ENCODE results near the gene TSPAN5.
"Not testable (repeated sequence)": the region's sequence is repeated elsewhere in the genome, so short reads cannot be mapped to it uniquely, and the experiment has no call there.

TSPAN5 gene

DNA sequence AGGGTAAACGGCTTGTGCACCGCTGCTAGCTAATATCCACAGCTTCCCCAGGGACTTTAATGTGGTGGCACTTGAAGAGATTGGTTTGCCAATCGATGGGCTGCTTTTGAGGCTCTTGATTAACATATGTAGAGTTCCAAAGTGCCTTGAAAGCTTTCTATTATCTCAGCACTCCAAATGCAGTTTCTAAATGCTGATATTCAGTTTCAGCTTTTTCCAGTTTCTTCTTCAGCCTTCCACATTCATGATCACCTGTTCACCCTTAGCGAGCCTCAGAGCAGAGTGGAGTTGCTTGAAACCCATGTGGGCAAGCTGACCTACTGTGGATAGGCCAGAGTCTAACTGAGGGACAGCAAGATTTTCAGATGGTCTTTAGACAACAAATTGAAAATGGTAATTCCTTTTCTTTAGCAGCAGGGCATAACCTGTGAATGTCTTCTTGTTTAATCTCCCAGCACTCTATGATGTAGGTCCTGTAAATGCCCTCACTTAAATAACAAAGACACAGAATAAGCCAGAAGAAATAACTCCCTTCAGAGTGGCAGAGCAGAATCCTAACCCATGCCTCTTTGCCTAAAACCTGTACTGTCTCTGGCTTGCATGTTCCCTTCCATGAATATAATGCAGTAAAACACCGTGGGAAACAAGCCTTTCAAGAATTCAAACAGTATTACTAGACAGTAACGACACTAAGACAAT lies 99.8 kb downstream of the TSPAN5 start:
- DNase-seq (ENCODE audit: extremely low read depth in 1 of 2, low read depth in 1 of 2): no peak

- DNase-seq (ENCODE audit: extremely low read depth in 1 of 2, low read depth in 1 of 2): no peak
These were observed 101.1 kb downstream of the TSPAN5 start for GRCh38 chr4:98557194-98557892.

DNA sequence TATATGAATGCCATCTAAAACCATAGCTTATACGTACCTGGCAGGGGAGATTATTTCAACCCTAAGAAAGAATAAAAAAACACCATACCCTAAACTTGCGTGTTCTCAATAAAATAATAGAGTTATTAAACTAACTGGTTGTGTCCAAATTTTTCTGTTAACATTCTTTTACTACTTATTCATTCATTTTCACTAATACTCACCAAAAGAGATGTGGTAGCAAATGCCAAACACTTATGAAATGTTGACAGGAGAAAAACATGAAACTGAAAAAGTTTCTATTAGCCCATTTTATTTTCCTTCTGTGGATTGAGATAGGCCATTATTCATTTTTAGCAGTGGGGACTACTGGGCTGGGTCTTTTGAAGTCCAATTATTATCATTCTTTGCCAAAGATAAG lies 102.0 kb downstream of the TSPAN5 start:
- DNase-seq (ENCODE audit: extremely low read depth in 1 of 2, low read depth in 1 of 2): no peak

DNA sequence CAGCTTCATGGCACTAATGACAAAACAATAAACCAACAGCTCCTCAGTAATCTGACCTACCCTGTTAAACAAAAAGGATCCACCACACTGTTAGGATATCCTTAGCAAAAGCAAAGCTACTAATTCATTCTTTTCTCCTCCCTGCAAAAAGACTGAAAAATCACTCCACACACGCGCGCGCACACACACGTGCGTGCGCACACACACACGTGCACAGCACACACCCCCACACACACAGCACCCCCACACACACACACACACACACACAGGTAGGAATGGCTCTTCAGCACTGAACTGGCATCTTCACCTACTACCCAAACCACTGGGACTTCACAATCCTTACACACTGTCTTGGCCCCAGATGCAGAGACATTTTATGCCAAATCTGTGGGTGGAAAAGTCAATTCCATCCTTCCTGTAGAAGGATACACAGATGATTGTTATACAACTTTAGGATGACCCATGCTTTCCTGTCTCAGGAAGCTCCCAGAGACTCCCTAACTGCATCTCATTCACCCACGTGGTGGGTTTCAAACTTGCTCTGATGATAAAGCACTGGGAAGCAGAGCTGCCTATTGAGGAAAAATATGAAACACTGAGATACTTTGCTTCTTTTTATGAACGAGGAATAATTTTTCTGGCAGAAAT lies 102.5 kb downstream of the TSPAN5 start:
- DNase-seq (ENCODE audit: extremely low read depth in 1 of 2, low read depth in 1 of 2): no peak

GRCh38 chr4:98546910-98547594 lies 111.4 kb downstream of the TSPAN5 start:
- DNase-seq (ENCODE audit: extremely low read depth in 1 of 2, low read depth in 1 of 2): no peak

GRCh38 chr4:98544818-98545414 lies 113.5 kb downstream of the TSPAN5 start:
- DNase-seq (ENCODE audit: extremely low read depth in 1 of 2, low read depth in 1 of 2): no peak

- DNase-seq (ENCODE audit: extremely low read depth in 1 of 2, low read depth in 1 of 2): no peak
These were observed 114.1 kb downstream of the TSPAN5 start for GRCh38 chr4:98544141-98544817.

DNA sequence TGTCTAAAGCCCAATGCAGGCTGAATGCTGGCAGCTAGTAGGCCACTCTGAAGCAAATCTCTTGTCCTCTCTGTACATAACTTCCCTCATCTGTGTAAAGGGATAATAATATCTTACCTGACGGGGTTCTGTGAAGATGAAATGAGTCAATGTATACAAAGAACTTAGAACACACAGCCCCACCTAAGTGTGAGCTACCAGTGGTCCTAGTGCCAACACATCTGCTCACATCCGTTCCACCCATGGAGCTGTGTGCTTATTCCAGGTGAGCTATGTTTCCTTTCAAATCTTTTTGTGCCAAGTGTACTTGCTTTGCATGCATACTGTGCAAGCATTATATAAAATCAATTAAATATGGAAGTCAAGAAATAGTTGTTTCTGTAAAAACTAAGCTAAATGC lies 116.4 kb downstream of the TSPAN5 start:
- DNase-seq (ENCODE audit: extremely low read depth in 1 of 2, low read depth in 1 of 2): no peak

- no peak for DNase-seq (ENCODE audit: extremely low read depth in 1 of 2, low read depth in 1 of 2)
These were observed 117.6 kb downstream of the TSPAN5 start for GRCh38 chr4:98540803-98541202.

DNA sequence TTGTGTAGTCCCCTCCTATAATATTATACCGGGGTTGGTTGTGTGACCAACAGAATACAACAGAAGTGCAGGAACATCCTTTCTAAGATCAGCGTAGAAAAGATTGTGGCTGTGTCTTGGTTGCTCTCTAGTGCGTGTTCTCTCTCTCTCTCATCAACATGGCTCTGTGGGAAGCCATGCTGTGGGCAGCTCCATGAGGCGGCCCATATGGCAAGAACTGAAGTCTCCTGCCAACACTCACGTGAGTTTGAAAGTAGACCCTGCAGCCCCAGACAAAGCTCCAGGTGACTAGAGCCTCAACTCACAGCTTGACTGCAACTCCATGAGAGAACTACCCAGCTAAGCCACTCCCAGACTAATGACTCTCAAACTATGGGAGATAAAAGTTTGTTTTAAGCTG lies 118.7 kb downstream of the TSPAN5 start:
- no peak for DNase-seq (ENCODE audit: extremely low read depth in 1 of 2, low read depth in 1 of 2)

DNA sequence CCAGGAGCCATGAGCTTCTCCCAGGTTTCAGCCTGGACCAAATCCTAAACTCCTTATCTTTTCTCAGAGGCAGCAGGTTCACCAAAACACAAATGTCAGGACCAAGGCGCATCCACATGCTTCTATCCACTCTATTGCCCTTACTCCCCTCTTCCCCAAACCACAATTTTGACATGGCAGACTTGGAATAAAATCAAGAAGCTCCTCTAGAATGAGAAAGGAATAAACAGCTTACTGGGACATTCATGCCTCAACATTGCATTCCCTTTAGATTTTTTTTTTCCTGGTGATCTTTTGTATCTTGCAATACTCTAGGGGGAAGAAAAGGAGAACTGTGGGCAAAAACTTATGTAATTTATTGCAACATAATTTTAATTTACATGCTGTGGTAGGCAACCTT lies 119.1 kb downstream of the TSPAN5 start:
- no peak for DNase-seq (ENCODE audit: extremely low read depth in 1 of 2, low read depth in 1 of 2)

GRCh38 chr4:98536631-98537030 lies 121.8 kb downstream of the TSPAN5 start:
- no peak for DNase-seq (ENCODE audit: extremely low read depth in 1 of 2, low read depth in 1 of 2)

DNA sequence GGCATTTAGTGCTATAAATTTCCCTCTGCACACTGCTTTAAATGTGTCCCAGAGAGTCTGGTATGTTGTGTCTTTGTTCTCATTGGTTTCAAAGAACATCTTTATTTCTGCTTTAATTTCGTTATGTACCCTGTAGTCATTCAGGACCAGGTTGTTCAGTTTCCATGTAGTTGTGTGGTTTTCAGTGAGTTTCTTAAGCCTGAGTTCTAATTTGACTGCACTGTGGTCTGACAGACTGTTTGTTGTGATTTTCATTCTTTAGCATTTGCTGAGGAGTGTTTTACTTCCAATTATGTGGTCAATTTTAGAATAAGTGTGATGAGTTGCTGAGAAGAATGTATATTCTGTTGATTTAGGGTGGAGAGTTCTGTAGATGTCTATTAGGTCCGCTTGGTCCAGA lies 124.3 kb downstream of the TSPAN5 start:
- DNase-seq (ENCODE audit: extremely low read depth in 1 of 2, low read depth in 1 of 2): not testable (repeated sequence)

DNA sequence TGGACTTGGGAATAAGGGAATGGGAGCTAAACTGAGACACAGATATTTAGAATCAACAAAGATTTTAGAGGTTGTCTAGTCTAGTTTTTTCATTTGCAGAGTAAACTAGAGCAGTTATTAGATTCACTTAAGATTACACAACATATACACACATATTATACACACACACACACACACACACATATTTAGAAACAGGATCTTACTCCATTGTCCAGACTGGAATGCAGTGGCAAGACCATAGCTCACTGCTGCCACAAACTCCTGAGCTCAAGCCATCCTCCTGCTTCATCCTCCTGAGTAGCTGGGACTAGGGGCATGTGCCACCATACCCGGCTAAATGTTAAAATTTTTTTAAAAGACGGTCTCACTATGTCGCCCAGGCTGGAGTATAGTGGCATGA lies 127.8 kb downstream of the TSPAN5 start:
- DNase-seq (ENCODE audit: extremely low read depth in 1 of 2, low read depth in 1 of 2): no peak

DNA sequence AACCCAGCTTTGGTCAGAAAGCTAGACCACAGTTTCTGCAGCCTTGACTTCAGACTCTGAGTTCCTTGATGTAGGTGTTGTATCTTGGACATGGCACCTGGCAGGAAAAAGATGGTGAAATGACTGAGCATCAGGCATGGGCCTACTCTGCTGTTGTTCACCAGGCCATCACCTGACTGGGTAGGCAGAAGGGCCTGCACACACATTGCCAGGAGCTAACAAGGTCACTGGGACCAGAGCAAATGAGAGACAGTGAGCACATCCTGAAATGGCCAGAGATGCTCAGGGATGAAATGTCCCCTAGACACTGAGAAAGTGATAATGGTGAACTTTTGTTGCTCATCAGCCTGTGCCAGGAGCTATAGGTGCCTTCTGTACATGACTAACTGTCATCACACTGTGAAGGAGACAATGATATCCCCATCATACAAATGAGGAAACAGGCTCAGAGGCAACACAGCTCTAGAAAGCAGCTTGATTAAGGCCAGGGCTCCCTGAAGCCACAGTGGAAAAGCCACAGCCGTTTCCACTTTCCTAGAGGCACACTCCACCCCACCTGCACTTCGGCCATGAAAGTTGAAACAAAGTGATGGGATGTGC lies 128.3 kb downstream of the TSPAN5 start:
- DNase-seq (ENCODE audit: extremely low read depth in 1 of 2, low read depth in 1 of 2): no peak

GRCh38 chr4:98528882-98529281 lies 129.5 kb downstream of the TSPAN5 start:
- no peak for DNase-seq (ENCODE audit: extremely low read depth in 1 of 2, low read depth in 1 of 2)

DNA sequence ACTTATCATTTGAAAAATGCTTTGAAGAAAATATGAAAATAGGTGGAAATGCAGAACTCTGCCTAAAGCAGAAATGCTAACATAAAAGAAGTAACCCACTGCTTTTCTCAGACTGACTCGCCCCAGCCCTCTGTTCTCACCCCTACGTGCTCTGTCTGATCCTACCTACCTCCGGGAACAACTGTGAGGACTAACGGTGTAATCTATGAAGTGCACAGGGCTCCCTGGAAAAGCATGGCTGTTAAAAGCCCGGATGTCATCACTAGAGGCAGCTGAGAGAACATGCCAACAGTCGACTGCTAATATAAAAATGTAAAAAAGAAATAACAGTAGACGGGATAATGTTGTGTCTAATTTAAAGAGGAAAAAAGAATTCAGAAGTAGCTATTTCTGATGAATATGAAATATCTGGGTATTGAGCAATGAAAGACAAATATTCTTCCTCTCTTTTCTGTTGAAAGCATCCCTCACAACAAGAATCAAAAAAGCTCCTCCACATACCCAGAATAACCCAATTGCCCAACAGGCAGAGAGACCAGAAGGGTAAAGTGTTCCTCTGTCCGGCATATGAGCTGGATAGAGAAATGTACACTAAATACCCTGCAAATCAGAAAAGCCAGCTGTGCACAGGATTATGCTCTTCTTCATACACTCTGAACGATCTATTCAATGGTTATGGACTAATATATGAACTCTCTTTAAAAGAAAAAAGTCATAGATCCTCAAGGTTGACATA lies 130.7 kb downstream of the TSPAN5 start:
- no peak for DNase-seq (ENCODE audit: extremely low read depth in 1 of 2, low read depth in 1 of 2)

- no peak for DNase-seq (ENCODE audit: extremely low read depth in 1 of 2, low read depth in 1 of 2)
These were observed 134.2 kb downstream of the TSPAN5 start for GRCh38 chr4:98524230-98524629.

GRCh38 chr4:98522636-98523395 lies 135.6 kb downstream of the TSPAN5 start:
- no peak for DNase-seq (ENCODE audit: extremely low read depth in 1 of 2, low read depth in 1 of 2)
